AG09319 (cell line): ENCODE measurements around the gene DMRT2.

Experiments
- DNase-seq: peaks from one replicate; pipeline ENCODE4 v3.0.0-alpha.2; 2010; ENCODE audit warnings: low read depth; ENCODE audit errors: extremely low read depth
- TF ChIP-seq, protein P1 (sequence below): IDR thresholded peaks from 2 replicates; pipeline ENCODE4 v1.5.1; 2011; ENCODE audit warnings: low read depth, mild to moderate bottlenecking, inconsistent platforms, low read length, moderate library complexity

The DMRT2 gene

DNA sequence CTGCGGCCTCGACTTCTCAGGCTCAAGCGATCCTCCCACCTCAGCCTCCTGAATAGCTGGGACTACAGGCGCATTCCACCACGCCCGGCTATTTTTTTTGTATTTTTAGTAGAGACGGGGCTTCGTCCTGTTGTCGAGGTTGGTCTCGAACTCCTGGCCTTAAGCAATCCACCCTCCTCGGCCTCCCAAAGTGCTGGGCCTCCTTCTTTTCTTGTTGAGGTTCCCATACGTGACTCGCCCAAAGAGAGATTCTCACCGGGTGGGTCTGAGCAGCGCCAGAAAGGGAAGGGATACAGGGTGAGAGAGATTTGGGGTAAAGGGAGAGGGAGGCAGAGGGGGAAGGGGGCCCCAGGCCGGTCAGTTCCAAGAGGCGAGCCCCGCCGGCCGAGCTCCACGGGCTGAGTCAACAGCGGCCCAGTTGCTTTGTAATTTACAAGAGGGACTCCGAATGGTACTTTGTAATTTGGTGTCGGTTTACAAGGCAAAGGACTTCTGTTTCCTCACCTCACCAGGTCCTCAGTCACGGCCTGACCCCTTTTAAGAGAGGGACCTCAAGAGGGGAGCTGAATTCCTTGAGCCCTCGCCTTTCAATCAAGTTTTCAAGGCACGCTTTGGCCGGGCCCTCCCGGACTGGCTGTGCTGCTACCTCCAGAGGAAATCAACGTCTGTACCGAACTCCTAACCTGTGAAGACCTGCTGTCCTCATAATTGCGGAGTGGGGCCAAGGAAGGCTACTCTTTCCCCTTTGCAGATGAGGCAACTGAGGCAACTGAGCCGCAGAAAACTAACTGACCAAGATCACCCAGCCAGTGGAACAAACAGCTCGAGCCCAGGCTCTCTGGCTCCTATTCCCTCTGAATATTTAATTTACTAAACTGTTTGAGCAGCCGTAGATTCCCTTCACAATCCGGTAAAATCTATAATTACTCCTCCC, 3.3 kb upstream of the DMRT2 start:
- no peak for DNase-seq
- TF ChIP-seq, protein P1, sequence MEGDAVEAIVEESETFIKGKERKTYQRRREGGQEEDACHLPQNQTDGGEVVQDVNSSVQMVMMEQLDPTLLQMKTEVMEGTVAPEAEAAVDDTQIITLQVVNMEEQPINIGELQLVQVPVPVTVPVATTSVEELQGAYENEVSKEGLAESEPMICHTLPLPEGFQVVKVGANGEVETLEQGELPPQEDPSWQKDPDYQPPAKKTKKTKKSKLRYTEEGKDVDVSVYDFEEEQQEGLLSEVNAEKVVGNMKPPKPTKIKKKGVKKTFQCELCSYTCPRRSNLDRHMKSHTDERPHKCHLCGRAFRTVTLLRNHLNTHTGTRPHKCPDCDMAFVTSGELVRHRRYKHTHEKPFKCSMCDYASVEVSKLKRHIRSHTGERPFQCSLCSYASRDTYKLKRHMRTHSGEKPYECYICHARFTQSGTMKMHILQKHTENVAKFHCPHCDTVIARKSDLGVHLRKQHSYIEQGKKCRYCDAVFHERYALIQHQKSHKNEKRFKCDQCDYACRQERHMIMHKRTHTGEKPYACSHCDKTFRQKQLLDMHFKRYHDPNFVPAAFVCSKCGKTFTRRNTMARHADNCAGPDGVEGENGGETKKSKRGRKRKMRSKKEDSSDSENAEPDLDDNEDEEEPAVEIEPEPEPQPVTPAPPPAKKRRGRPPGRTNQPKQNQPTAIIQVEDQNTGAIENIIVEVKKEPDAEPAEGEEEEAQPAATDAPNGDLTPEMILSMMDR = no peak

DNA sequence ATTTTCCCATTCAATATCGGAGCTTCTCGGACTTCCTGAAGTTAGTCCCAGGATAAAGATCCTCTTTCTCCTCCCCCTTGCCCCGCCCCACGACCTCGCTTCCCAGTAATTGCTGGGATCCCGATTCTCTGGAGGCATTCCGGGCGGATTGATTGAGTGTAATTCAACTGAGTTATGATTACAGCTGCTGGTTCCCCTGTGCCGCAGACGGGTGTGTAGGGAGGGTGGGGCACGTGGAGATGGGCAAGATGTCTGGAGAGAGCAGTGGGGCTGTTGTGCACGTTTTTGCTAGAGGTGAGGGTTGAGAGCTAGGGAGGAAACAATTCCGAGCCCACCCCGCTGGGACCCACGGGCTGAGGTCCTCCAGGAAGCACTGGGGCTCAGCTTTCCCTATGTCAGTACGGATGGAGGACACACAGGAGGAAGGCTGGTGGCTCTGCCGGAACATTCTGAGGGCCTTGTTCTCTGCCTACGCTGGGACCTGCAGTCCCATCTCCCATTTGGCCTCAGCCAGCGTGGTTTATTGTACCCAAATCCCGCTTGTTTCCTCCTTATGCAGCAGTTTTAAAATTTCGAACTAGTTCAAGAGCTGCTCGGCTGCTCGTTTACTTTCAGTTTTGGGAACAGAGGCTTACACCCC, 2.4 kb upstream of the DMRT2 start:
- DNase-seq = no peak
- TF ChIP-seq, protein P1 = no peak

DNA sequence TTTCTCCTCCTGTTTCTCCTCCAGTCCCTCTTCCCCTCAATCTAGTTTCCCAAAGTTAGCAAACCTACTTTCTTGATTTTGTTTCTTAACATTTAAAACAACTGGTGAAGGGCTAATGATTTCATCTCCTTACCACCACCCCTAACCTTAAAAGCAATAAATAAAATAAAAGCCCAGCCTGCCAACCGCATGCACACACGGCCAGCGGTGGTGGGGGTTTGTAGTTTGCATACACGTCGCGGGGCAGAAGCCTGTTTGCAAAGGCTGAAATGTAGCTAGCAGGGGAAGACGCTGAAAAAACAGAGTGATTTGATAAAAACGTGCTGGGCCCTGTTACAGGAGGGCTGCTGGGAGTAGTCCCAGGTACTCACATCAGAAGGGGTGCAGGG, 1.9 kb upstream of the DMRT2 start:
- no peak for DNase-seq
- TF ChIP-seq, protein P1 = no peak

DNA sequence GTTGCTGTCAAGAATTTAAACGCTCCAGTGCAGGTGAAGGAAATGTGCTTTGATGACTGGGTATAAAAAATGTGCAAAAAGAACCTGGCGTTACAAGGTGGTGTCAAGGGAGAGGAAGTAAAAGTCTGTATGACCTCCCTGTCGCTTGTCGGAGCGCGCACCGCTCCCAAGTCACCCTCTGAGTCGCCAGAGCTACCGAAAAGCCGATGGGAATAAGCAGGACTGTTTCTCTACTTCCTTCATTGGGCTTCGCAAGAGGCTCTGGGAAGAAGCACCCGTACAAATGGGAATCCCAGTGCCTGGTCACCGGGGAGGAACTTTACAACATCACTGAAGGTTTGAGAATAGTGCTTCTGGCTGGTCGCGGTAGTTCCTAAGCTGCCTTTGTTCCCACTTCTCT, 1.3 kb upstream of the DMRT2 start:
- no peak for DNase-seq
- TF ChIP-seq, protein P1 = no peak

DNA sequence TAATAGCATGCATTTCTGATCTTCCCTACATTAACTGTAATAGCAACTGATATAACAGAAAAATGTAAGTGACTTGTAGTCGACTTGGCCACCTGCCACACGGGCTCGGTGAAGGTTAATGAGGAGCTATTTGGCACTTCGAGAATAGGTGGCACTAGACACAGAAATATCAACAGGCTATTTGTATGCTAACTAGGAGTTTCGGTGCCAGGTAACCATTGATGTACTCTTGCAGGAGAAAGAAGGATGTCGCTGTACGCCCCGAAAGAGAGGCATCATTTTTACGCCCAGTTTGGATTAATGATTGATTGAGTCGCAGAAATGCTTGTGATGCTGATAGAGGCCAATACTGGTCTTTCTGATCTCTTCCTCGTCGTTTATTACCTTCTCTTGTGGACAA, 516 bp upstream of the DMRT2 start:
- TF ChIP-seq, protein P1 = no peak

DNA sequence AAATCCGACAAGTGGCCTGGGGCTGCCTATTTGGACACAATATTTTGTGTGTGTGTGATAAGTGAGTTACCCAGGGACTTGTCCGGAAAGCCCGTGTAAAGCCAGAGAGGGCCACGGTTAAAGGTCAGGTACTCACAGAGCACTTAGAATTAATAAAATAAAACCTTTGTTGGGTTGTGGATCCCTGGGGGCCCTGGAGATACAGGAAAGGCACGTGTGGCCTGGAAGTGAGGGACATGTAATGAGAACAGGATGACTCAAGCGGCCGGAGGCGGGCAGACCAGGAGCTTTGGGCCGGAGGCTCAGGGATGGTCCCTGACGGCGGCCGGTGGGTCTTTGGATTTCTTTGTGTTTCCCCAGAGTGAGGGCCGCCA, 1.0 kb downstream of the DMRT2 start:
- TF ChIP-seq, protein P1 = no peak
- no peak for DNase-seq

More for the DNA sequence above, 516 bp upstream of the DMRT2 start:
- DNase-seq = no peak

DNA sequence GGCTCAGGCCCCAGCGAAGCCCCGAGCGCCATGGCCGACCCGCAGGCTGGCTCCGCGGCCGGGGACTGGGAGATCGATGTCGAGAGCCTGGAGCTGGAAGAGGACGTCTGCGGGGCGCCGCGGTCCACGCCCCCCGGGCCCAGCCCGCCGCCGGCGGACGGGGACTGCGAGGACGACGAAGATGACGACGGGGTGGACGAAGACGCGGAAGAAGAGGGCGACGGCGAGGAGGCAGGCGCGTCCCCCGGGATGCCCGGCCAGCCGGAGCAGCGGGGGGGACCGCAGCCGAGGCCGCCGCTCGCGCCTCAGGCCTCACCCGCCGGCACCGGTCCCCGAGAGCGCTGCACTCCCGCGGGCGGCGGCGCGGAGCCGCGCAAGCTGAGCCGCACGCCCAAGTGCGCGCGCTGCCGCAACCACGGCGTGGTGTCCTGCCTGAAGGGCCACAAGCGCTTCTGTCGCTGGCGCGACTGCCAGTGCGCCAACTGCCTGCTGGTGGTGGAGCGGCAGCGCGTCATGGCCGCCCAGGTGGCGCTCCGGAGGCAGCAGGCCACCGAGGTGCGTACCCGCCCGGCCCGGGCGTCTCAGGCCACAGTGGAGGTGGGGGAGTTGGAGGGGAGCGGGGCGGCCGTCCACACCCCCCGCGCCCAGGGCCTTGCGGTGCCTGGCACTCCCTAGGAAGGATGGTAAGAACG, 1.6 kb downstream of the DMRT2 start:
- TF ChIP-seq, protein P1 = no peak
- no peak for DNase-seq
